Endothelial cell of umbilical vein (primary cell): ENCODE measurements around the gene KCNA5. TPM values are rescaled to one million over a fixed set of nuclear protein-coding genes. Genes with fewer than 3 reads are reported as not detected.

Experiments
- BruUV-seq: library from RNA; stranded (reverse); fragments of 400-500 nt; replicated peaks from 2 replicates; lab custom pipeline; 2021; lab: Mats Ljungman, UMichigan
- CTCF ChIA-PET: fragments of 300-600, 350-600 bp; sonication (Branson Sonifier 250); formaldehyde crosslinking; loops from one replicate; lab custom pipeline; 2021; ENCODE audit warnings: antibody characterized with exemption, inconsistent platforms; lab: Charles Lee
- POLR2A ChIA-PET: fragments of 300-600, 350-600 bp; sonication (Branson Sonifier 250); formaldehyde crosslinking; loops from one replicate; lab custom pipeline; 2021; ENCODE audit warnings: antibody characterized with exemption, inconsistent platforms; lab: Charles Lee
- DNase-seq: peaks from one replicate; pipeline ENCODE4 v3.0.0-alpha.2; 2011; ENCODE audit warnings: low read depth, low spot score
- FAIRE-seq: peaks from 2 replicates; lab custom pipeline; 2011; peaks lifted over from hg19 to GRCh38; lab: Jason Lieb, UNC
- H2AFZ ChIP-seq: 2 replicates; pipeline ENCODE4 v1.6.0; 2012; ENCODE audit warnings: low read depth, low read length, control low read depth, inconsistent platforms
- H3K27ac ChIP-seq: 2 replicates; pipeline ENCODE4 v1.5.1; 2011; ENCODE audit warnings: low read depth, mild to moderate bottlenecking, control low read depth, low read length, moderate library complexity; ENCODE audit not compliant: insufficient read depth
- H3K27me3 ChIP-seq, 2 experiments: 2 replicates each; pipeline versions ENCODE4 v1.6.0 to v1.6.1; 2011; ENCODE audit warnings: low read length in 2 of 2, mixed read lengths in 1 of 2; ENCODE audit not compliant: control insufficient read depth in 2 of 2, insufficient read depth in 2 of 2
- H3K36me3 ChIP-seq, 2 experiments: 2 replicates in 1 of 2; 3 replicates in 1 of 2; pipeline ENCODE4 v1.5.1; 2011; ENCODE audit warnings: low read length in 2 of 2, mild to moderate bottlenecking in 1 of 2, moderate library complexity in 1 of 2; ENCODE audit not compliant: control insufficient read depth in 2 of 2, insufficient read depth in 2 of 2; ENCODE audit errors: extremely low read depth in 1 of 2
- H3K4me1 ChIP-seq: 3 replicates; pipeline ENCODE4 v1.5.1; 2011; ENCODE audit warnings: mild to moderate bottlenecking, low read length; ENCODE audit not compliant: control insufficient read depth, insufficient read depth; ENCODE audit errors: extremely low read depth
- H3K4me2 ChIP-seq: 2 replicates; pipeline ENCODE4 v1.6.1; 2011; ENCODE audit warnings: low read length, control low read depth, mixed read lengths; ENCODE audit not compliant: insufficient read depth
- H3K4me3 ChIP-seq, 3 experiments: fragments of 200-600 bp in 1 of 3; sonication (generic), shearing (Covaris generic) in 1 of 3; replicated peaks in 1 of 3; 2 replicates each; pipeline ENCODE4 v1.5.1; 2011 to 2016; ENCODE audit warnings: control low read depth in 3 of 3, low read length in 3 of 3, mild to moderate bottlenecking in 2 of 3, inconsistent platforms in 1 of 3, low read depth in 1 of 3, moderate library complexity in 1 of 3; ENCODE audit not compliant: insufficient read depth in 1 of 3
- H3K79me2 ChIP-seq: 2 replicates; pipeline ENCODE4 v1.6.0; 2012; ENCODE audit warnings: low read length, inconsistent platforms; ENCODE audit not compliant: control insufficient read depth, insufficient read depth
- H3K9ac ChIP-seq: replicated peaks from 2 replicates; pipeline ENCODE3; 2011; ENCODE audit warnings: low read length, control low read depth; ENCODE audit not compliant: insufficient read depth; ENCODE audit errors: extremely low read depth
- H3K9me1 ChIP-seq: replicated peaks from 3 replicates; pipeline ENCODE4 v1.6.0; 2011; ENCODE audit warnings: mild to moderate bottlenecking, low read length; ENCODE audit not compliant: control insufficient read depth, insufficient read depth; ENCODE audit errors: extremely low read depth
- H3K9me3 ChIP-seq: replicated peaks from 2 replicates; pipeline ENCODE4 v1.5.1; 2012; ENCODE audit warnings: low read length, inconsistent platforms; ENCODE audit not compliant: control insufficient read depth, insufficient read depth
- H4K20me1 ChIP-seq: replicated peaks from 2 replicates; pipeline ENCODE3; 2011; ENCODE audit warnings: mild to moderate bottlenecking, low read length; ENCODE audit not compliant: control insufficient read depth, insufficient read depth; ENCODE audit errors: extremely low read depth
- EZH2 ChIP-seq: IDR thresholded peaks from 2 replicates; pipeline ENCODE4 v1.6.1; 2012; ENCODE audit warnings: borderline replicate concordance, low read depth, mild to moderate bottlenecking, moderate library complexity, low read length, inconsistent platforms; ENCODE audit not compliant: severe bottlenecking
- FOS ChIP-seq: IDR thresholded peaks from 2 replicates; pipeline ENCODE4 v1.6.1; 2011; ENCODE audit warnings: mild to moderate bottlenecking, low read length, moderate library complexity, borderline replicate concordance; ENCODE audit not compliant: insufficient read depth
- GATA2 ChIP-seq: IDR thresholded peaks from 2 replicates; pipeline ENCODE4 v1.7.0; 2011; ENCODE audit warnings: low read depth, mild to moderate bottlenecking, moderate library complexity, mixed read lengths, low read length; ENCODE audit not compliant: insufficient read length, insufficient read depth
- JUN ChIP-seq: IDR thresholded peaks from 2 replicates; pipeline ENCODE4 v1.6.1; 2011; ENCODE audit warnings: borderline replicate concordance, low read depth; ENCODE audit not compliant: insufficient read length, insufficient read depth
- MYC ChIP-seq: IDR thresholded peaks from one replicate; pipeline ENCODE4 v1.6.1; 2011; ENCODE audit warnings: mild to moderate bottlenecking, low read depth, low read length
- POLR2A ChIP-seq: IDR thresholded peaks from 2 replicates; pipeline ENCODE4 v1.6.1; 2012; ENCODE audit warnings: low read depth, mild to moderate bottlenecking, control low read depth, low read length
- POLR2AphosphoS5 ChIP-seq: IDR thresholded peaks from 2 replicates; pipeline ENCODE4 v1.6.1; 2012; ENCODE audit warnings: low read depth, mild to moderate bottlenecking, control low read depth, low read length, moderate library complexity; ENCODE audit not compliant: insufficient read depth
- dilution Hi-C: fragments of 300-500 bp; cut with MboI; formaldehyde crosslinking; loops from one replicate; pipeline ENCODE4 v1.15.0; 2019; ENCODE audit warnings: low sequenced_read_pairs; ENCODE audit not compliant: extremely low pct_ligation_motif_present
- intact Hi-C: fragments of 100-400 bp; cut with micrococcal nuclease; formaldehyde crosslinking; loops from one replicate; pipeline ENCODE4 v1.10.0; 2022
- polyA plus RNA-seq, 4 experiments: library from polyadenylated mRNA; depleted of rRNA in 3 of 4; stranded (reverse) in 3 of 4; unstranded in 1 of 4; fragments of >200 nt; gene quantifications; 2 replicates each; pipeline versions ENCODE4 v1.2.1 to v1.2.3, GENCODE V29; 2011 to 2012; ENCODE audit warnings: missing spikeins in 1 of 4
- total RNA-seq: library from RNA; stranded (reverse); gene quantifications from 2 replicates; pipeline ENCODE4 v1.2.3, GENCODE V29; 2021
- TF ChIP-seq, protein P1 (sequence below): IDR thresholded peaks from 2 replicates; pipeline ENCODE4 v1.6.1; 2011; ENCODE audit not compliant: insufficient read depth, insufficient read length
- TF ChIP-seq, protein P2 (sequence below), 2 donors: IDR thresholded peaks; 1 replicate in 1 of 2; 2 replicates in 1 of 2; pipeline ENCODE4 v1.5.1; 2011; ENCODE audit warnings: low read length in 2 of 2, mild to moderate bottlenecking in 2 of 2, moderate library complexity in 2 of 2, control low read depth in 1 of 2, inconsistent platforms in 1 of 2, low read depth in 1 of 2; ENCODE audit not compliant: insufficient read depth in 1 of 2; ENCODE audit errors: extremely low read depth in 1 of 2

KCNA5 gene
- total and polyA plus RNA-seq, 2 donors (not counting 3 experiments of a cell fraction or from before 2014, with no cell fraction given), result not detected

DNA sequence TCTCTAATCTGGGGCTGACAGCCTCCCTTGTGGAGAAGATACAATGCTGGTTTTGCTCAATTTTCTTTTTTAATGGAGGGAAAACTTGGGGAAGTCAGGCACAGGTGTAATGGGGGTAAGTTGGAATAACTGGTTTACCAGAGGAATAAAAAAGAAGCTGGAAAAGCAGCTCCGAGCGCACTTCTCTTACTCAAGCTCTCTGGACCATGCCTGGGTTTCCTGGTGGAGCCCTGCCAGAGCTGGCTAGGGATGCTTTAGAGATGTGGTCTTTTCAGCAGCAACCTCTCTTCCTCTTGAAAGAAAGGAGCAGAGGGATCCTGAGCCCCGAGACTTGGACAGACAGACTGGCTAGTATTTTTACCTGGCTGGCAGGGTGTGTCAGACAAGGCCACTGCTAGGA, 3.9 kb upstream of the KCNA5 start:
- Histone ChIP-seq H2AFZ (no peak overlapping the region), H3K4me3 (no peak overlapping the region), H3K9ac (no peak overlapping the region), H3K4me1 (no peaks in the 10 kb centered on the region), H3K36me3 (no peaks in the 10 kb centered on the region), H3K9me3 (no peaks in the 10 kb centered on the region), H3K9me1 (no peaks in the 10 kb centered on the region), H4K20me1 (no peaks in the 10 kb centered on the region), H3K4me2 (no peak overlapping the region), H3K27me3 (peaks cover 9 to 13% of the 10 kb centered on the region in 2 experiments), H3K79me2 (no peaks in the 10 kb centered on the region), H3K27ac (no peak overlapping the region)
- BruUV-seq, result no TSS peak
- FAIRE-seq (no peak), DNase-seq (no peak)
- intact Hi-C loops (no loop called here), dilution Hi-C loops (no loop called here)
- ChIA-PET POLR2A (no interaction called here), CTCF (no interaction called here)
- TF ChIP-seq, protein P1, sequence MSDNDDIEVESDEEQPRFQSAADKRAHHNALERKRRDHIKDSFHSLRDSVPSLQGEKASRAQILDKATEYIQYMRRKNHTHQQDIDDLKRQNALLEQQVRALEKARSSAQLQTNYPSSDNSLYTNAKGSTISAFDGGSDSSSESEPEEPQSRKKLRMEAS, result no peak
- no peak for TF ChIP-seq GATA2
- TF ChIP-seq FOS, result no peak
- TF ChIP-seq POLR2AphosphoS5, result no peak
- TF ChIP-seq POLR2A, result no peak
- no peak for TF ChIP-seq MYC
- no peak for TF ChIP-seq EZH2
- TF ChIP-seq, protein P2, sequence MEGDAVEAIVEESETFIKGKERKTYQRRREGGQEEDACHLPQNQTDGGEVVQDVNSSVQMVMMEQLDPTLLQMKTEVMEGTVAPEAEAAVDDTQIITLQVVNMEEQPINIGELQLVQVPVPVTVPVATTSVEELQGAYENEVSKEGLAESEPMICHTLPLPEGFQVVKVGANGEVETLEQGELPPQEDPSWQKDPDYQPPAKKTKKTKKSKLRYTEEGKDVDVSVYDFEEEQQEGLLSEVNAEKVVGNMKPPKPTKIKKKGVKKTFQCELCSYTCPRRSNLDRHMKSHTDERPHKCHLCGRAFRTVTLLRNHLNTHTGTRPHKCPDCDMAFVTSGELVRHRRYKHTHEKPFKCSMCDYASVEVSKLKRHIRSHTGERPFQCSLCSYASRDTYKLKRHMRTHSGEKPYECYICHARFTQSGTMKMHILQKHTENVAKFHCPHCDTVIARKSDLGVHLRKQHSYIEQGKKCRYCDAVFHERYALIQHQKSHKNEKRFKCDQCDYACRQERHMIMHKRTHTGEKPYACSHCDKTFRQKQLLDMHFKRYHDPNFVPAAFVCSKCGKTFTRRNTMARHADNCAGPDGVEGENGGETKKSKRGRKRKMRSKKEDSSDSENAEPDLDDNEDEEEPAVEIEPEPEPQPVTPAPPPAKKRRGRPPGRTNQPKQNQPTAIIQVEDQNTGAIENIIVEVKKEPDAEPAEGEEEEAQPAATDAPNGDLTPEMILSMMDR (IDR thresholded peaks at IDR 0.05; ENCODE audit: extremely low read depth in 1 of 2, insufficient read depth in 1 of 2, low read depth in 1 of 2, low read length in 2 of 2), result no peak
- TF ChIP-seq JUN, result no peak
